Liver (tissue), 3 donors: ENCODE measurements around the gene POLN.

Experiments used
- SP1 ChIP-seq: IDR thresholded peaks from 2 replicates; pipeline ENCODE4 v1.6.1; 2018; ENCODE audit warnings: antibody characterized with exemption, mild to moderate bottlenecking
- TF ChIP-seq, protein P1 (sequence below): fragments of 150-350 bp; IDR thresholded peaks from 2 replicates; pipeline ENCODE4 v1.5.1; 2017; ENCODE audit warnings: improper control_type of control experiment, low read depth, low read length; ENCODE audit not compliant: missing input control
- TF ChIP-seq, protein P2 (sequence below): IDR thresholded peaks from 2 replicates; pipeline ENCODE4 v1.6.1; 2016; ENCODE audit warnings: antibody characterized with exemption
- donor health status: healthy.
- donor health status: healthy.

DNA sequence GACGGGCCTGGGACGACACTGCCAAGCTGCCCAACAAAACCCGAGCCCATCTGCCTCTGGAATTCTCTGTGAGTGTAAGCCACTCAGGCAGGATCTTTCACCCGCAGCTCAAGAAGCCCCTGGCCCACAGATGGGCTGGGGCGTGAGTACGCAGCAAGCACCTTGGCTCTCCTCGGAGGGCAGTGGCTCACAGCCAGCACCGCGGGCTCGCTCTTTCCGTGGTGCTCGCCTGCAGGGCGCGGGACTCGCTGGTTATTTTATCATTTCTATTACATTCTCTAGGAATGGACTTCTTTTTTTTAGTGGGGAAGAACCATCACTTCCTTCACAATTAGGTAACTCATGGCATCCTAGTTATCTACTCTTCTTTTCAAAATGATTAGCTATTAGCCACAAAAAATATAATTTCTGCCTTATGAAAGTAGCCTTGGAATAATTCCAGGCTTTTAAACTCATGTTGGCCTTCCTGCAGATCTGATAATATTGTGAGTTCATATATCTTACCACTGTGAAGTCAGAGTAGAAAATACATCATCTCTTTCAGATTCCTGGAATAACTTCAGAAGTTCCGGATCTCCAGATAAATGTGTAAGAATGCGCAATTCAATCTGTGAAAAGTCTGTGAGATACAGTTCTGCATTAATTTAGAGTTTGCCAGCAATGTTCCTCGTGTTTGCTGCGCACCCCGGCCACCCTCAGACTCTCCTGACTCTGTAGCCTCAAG lies 114.2 kb downstream of the POLN start:
- TF ChIP-seq, protein P1, sequence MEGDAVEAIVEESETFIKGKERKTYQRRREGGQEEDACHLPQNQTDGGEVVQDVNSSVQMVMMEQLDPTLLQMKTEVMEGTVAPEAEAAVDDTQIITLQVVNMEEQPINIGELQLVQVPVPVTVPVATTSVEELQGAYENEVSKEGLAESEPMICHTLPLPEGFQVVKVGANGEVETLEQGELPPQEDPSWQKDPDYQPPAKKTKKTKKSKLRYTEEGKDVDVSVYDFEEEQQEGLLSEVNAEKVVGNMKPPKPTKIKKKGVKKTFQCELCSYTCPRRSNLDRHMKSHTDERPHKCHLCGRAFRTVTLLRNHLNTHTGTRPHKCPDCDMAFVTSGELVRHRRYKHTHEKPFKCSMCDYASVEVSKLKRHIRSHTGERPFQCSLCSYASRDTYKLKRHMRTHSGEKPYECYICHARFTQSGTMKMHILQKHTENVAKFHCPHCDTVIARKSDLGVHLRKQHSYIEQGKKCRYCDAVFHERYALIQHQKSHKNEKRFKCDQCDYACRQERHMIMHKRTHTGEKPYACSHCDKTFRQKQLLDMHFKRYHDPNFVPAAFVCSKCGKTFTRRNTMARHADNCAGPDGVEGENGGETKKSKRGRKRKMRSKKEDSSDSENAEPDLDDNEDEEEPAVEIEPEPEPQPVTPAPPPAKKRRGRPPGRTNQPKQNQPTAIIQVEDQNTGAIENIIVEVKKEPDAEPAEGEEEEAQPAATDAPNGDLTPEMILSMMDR, result no peak
- no peak for TF ChIP-seq SP1
- TF ChIP-seq, protein P2, sequence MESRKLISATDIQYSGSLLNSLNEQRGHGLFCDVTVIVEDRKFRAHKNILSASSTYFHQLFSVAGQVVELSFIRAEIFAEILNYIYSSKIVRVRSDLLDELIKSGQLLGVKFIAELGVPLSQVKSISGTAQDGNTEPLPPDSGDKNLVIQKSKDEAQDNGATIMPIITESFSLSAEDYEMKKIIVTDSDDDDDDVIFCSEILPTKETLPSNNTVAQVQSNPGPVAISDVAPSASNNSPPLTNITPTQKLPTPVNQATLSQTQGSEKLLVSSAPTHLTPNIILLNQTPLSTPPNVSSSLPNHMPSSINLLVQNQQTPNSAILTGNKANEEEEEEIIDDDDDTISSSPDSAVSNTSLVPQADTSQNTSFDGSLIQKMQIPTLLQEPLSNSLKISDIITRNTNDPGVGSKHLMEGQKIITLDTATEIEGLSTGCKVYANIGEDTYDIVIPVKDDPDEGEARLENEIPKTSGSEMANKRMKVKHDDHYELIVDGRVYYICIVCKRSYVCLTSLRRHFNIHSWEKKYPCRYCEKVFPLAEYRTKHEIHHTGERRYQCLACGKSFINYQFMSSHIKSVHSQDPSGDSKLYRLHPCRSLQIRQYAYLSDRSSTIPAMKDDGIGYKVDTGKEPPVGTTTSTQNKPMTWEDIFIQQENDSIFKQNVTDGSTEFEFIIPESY, result no peak
